Body of pancreas (tissue), 4 donors: ENCODE results near the gene CLEC3A.

ENCODE experiments used
- POLR2A ChIP-seq, 3 donors: fragments of 450-650 bp; IDR thresholded peaks; one replicate each; pipeline ENCODE4 v1.6.1; 2016; ENCODE audit warnings: antibody characterized with exemption in 3 of 3, mild to moderate bottlenecking in 2 of 3
- TF ChIP-seq, protein P1 (sequence below), 7 experiments: fragments of 450-650 bp in 4 of 7; fragments of 200-600 bp in 3 of 7; sonication (generic) in 3 of 7; IDR thresholded peaks; one replicate each; pipeline ENCODE4 v1.5.1; 2016 to 2019; ENCODE audit warnings: antibody characterized with exemption in 7 of 7

DNA sequence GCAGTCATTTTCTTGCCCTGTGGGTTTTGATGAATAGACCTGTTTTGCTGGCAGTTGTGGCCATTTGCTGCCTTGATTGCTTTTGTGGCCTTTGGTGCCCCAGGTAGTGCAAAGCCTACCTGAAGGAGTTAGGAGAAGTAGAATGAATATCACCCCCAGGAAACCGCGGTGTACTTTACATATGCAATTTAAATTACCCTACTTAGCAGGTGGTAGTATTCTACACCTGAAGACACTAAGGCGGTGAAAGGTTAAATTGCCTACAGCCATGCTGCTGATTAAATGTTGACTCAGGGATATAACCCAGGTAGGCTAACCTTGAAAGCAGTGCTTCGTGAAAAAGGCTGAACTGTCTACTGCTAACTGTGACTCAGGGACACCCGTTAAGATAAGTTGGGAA, 49.9 kb downstream of the CLEC3A start:
- TF ChIP-seq POLR2A (IDR thresholded peaks at IDR 0.05): no peak
- TF ChIP-seq, protein P1, sequence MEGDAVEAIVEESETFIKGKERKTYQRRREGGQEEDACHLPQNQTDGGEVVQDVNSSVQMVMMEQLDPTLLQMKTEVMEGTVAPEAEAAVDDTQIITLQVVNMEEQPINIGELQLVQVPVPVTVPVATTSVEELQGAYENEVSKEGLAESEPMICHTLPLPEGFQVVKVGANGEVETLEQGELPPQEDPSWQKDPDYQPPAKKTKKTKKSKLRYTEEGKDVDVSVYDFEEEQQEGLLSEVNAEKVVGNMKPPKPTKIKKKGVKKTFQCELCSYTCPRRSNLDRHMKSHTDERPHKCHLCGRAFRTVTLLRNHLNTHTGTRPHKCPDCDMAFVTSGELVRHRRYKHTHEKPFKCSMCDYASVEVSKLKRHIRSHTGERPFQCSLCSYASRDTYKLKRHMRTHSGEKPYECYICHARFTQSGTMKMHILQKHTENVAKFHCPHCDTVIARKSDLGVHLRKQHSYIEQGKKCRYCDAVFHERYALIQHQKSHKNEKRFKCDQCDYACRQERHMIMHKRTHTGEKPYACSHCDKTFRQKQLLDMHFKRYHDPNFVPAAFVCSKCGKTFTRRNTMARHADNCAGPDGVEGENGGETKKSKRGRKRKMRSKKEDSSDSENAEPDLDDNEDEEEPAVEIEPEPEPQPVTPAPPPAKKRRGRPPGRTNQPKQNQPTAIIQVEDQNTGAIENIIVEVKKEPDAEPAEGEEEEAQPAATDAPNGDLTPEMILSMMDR (IDR thresholded peaks at IDR 0.05): no peak
